Panc1 (cell line): ENCODE data around the gene GIT1. TPM values are rescaled to one million over a fixed set of nuclear protein-coding genes. Genes with fewer than 3 reads are reported as not detected.

Source experiments
- ATAC-seq: fragments of 200-7000 bp; cut with Tn5 transposase; 2 replicates; pipeline ENCODE4 v1.9.1; 2020; ENCODE audit warnings: mild to moderate bottlenecking, moderate library complexity
- BruUV-seq: library from RNA; stranded (reverse); fragments of 400-500 nt; replicated peaks from 2 replicates; lab custom pipeline; 2021; lab: Mats Ljungman, UMichigan
- CTCF ChIA-PET: fragments of 300-600 bp; sonication (Branson Sonifier 250); formaldehyde crosslinking; loops from one replicate; lab custom pipeline; 2022; ENCODE audit warnings: antibody characterized with exemption; lab: Charles Lee
- POLR2A ChIA-PET: fragments of 300-600 bp; sonication (Branson Sonifier 250); formaldehyde crosslinking; loops from one replicate; lab custom pipeline; 2022; ENCODE audit warnings: antibody characterized with exemption; lab: Charles Lee
- DNase-seq: peaks from one replicate; pipeline ENCODE4 v3.0.0-alpha.2; 2010; ENCODE audit warnings: low read depth, low spot score
- H3K27ac ChIP-seq: 2 replicates; pipeline ENCODE4 v1.5.1; 2011; ENCODE audit warnings: mild to moderate bottlenecking, low read length, inconsistent platforms
- H3K27me3 ChIP-seq: fragments of 200-500 bp; sonication (Bioruptor generic); 2 replicates; pipeline ENCODE4 v1.6.0; 2014; ENCODE audit warnings: low read length, inconsistent platforms; ENCODE audit not compliant: control insufficient read depth, insufficient read depth
- H3K36me3 ChIP-seq: fragments of 200-500 bp; sonication (Bioruptor generic); 2 replicates; pipeline ENCODE4 v1.5.1; 2014; ENCODE audit warnings: inconsistent platforms, mild to moderate bottlenecking, low read length, moderate library complexity; ENCODE audit not compliant: control insufficient read depth, insufficient read depth
- H3K4me1 ChIP-seq: 2 replicates; pipeline ENCODE4 v1.5.1; 2011; ENCODE audit warnings: inconsistent platforms, mild to moderate bottlenecking, low read length, moderate library complexity; ENCODE audit not compliant: control insufficient read depth, insufficient read depth
- H3K4me3 ChIP-seq, 2 experiments: 2 replicates each; pipeline ENCODE4 v1.5.1; 2011 to 2012; ENCODE audit warnings: low read depth in 2 of 2, low read length in 2 of 2, mild to moderate bottlenecking in 2 of 2, inconsistent platforms in 1 of 2, moderate library complexity in 1 of 2
- H3K9me3 ChIP-seq: fragments of 200-500 bp; sonication (Bioruptor generic); 2 replicates; pipeline ENCODE4 v1.5.1; 2014; ENCODE audit warnings: low read depth, mild to moderate bottlenecking, inconsistent platforms, low read length, moderate library complexity; ENCODE audit not compliant: control insufficient read depth, insufficient read depth
- POLR2AphosphoS5 ChIP-seq: IDR thresholded peaks from 2 replicates; pipeline ENCODE4 v1.6.1; 2012; ENCODE audit warnings: mild to moderate bottlenecking, low read depth, low read length, moderate library complexity
- SIN3A ChIP-seq: IDR thresholded peaks from 2 replicates; pipeline ENCODE4 v1.6.1; 2012; ENCODE audit warnings: low read depth, mild to moderate bottlenecking, low read length, moderate library complexity, borderline replicate concordance; ENCODE audit not compliant: insufficient read depth
- TCF7L2 ChIP-seq: IDR thresholded peaks from 2 replicates; pipeline ENCODE4 v1.6.1; 2011; ENCODE audit warnings: mild to moderate bottlenecking, low read depth, low read length, inconsistent platforms
- in situ Hi-C: cut with HindIII; loops from 2 replicates; pipeline ENCODE4 v1.10.0; 2016; ENCODE audit warnings: low sequenced_read_pairs, low pct_unique_long_range_greater_than_20kb
- intact Hi-C: fragments of 100-400 bp; cut with micrococcal nuclease; formaldehyde crosslinking; loops from one replicate; pipeline ENCODE4 v1.10.0; 2022; ENCODE audit not compliant: unreplicated experiment
- total RNA-seq: library from RNA; stranded (reverse); gene quantifications from one replicate; pipeline ENCODE4 v1.2.1, GENCODE V29; 2021; ENCODE audit not compliant: unreplicated experiment
- TF ChIP-seq, protein P1 (sequence below): fragments of 450-650 bp; IDR thresholded peaks from 2 replicates; pipeline ENCODE4 v1.5.1; 2017; ENCODE audit warnings: mild to moderate bottlenecking
- TF ChIP-seq, protein P2 (sequence below), 2 experiments: IDR thresholded peaks; 2 replicates each; pipeline ENCODE4 v1.6.1; 2011 to 2012; ENCODE audit warnings: low read depth in 2 of 2, control low read depth in 1 of 2, low read length in 1 of 2, mild to moderate bottlenecking in 1 of 2, moderate library complexity in 1 of 2; ENCODE audit not compliant: insufficient read depth in 1 of 2

Gene GIT1
- total RNA-seq, 1 experiment from 2014 or later = 94.6 TPM

DNA sequence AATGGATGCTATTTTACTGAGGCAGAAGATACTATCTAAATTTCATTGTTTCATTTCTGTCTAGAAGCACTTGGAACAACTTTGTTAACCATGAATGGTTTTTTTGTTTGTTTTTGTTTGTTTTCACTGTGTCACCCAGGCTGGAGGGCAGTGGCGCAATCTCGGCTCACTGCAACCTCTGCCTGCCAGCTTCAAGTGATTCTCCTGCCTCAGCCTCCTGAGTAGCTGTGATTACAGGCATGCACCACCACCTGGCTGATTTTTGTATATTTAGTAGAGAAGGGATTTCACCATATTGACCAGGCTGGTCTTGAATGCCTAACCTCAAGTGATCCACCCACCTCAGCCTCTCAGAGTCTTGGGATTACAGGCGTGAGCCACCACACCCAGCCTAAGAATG is 63.1 kb downstream of the GIT1 start:
- BruUV-seq = no TSS peak
- CTCF ChIA-PET = no interaction called here
- POLR2A ChIA-PET = no interaction called here
- H3K9me3 ChIP-seq = no peaks in the 10 kb centered on the region
- in situ Hi-C loops = no loop called here
- H3K27me3 ChIP-seq = no peaks in the 10 kb centered on the region
- H3K27ac ChIP-seq = no peak overlapping the region
- TF ChIP-seq SIN3A (no peak), TCF7L2 (no peak), POLR2AphosphoS5 (no peak)
- TF ChIP-seq, protein P1, sequence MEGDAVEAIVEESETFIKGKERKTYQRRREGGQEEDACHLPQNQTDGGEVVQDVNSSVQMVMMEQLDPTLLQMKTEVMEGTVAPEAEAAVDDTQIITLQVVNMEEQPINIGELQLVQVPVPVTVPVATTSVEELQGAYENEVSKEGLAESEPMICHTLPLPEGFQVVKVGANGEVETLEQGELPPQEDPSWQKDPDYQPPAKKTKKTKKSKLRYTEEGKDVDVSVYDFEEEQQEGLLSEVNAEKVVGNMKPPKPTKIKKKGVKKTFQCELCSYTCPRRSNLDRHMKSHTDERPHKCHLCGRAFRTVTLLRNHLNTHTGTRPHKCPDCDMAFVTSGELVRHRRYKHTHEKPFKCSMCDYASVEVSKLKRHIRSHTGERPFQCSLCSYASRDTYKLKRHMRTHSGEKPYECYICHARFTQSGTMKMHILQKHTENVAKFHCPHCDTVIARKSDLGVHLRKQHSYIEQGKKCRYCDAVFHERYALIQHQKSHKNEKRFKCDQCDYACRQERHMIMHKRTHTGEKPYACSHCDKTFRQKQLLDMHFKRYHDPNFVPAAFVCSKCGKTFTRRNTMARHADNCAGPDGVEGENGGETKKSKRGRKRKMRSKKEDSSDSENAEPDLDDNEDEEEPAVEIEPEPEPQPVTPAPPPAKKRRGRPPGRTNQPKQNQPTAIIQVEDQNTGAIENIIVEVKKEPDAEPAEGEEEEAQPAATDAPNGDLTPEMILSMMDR = no peak
- TF ChIP-seq, protein P2, sequence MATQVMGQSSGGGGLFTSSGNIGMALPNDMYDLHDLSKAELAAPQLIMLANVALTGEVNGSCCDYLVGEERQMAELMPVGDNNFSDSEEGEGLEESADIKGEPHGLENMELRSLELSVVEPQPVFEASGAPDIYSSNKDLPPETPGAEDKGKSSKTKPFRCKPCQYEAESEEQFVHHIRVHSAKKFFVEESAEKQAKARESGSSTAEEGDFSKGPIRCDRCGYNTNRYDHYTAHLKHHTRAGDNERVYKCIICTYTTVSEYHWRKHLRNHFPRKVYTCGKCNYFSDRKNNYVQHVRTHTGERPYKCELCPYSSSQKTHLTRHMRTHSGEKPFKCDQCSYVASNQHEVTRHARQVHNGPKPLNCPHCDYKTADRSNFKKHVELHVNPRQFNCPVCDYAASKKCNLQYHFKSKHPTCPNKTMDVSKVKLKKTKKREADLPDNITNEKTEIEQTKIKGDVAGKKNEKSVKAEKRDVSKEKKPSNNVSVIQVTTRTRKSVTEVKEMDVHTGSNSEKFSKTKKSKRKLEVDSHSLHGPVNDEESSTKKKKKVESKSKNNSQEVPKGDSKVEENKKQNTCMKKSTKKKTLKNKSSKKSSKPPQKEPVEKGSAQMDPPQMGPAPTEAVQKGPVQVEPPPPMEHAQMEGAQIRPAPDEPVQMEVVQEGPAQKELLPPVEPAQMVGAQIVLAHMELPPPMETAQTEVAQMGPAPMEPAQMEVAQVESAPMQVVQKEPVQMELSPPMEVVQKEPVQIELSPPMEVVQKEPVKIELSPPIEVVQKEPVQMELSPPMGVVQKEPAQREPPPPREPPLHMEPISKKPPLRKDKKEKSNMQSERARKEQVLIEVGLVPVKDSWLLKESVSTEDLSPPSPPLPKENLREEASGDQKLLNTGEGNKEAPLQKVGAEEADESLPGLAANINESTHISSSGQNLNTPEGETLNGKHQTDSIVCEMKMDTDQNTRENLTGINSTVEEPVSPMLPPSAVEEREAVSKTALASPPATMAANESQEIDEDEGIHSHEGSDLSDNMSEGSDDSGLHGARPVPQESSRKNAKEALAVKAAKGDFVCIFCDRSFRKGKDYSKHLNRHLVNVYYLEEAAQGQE (IDR thresholded peaks at IDR 0.05; ENCODE audit: insufficient read depth in 1 of 2, low read depth in 2 of 2, low read length in 1 of 2) = no peak
- no peaks in the 10 kb centered on the region for H3K4me1 ChIP-seq
- intact Hi-C loops = no loop called here
- no peak overlapping the region for H3K4me3 ChIP-seq
- peaks cover 12% of the 10 kb centered on the region; the same call in 1 of the 2 replicates for H3K36me3 ChIP-seq
- ATAC-seq (peak; percentile 55; the same call in 1 of the 2 replicates), DNase-seq (no peak)

DNA sequence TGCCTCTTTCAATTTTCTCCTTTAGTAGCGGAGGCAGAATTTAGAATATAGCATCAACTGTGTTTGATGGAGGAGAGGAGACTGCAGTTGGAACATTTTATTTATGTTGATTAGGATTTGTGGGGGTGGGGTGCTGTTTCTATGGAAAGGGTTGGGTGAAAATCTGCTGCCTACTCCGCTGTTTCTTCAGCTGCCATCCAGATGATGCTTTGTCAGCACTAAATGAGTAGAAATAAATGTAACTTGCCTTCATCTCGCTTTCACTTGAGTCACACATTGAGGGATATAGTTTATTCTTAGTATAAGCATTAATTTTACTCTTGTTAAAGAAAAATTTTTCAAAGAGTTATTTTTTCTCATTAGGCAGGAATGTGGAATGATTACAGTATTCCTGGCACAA is 64.8 kb downstream of the GIT1 start:
- BruUV-seq = no TSS peak

More for the DNA sequence above, 64.8 kb downstream of the GIT1 start:
- intact Hi-C loops = no loop called here
- H3K9me3 ChIP-seq = no peaks in the 10 kb centered on the region
- H3K27me3 ChIP-seq = no peaks in the 10 kb centered on the region
- in situ Hi-C loops = no loop called here
- H3K36me3 ChIP-seq = peaks cover 18% of the 10 kb centered on the region; the same call in 1 of the 2 replicates
- H3K4me3 ChIP-seq = no peak overlapping the region
- TF ChIP-seq, protein P2 (IDR thresholded peaks at IDR 0.05; ENCODE audit: insufficient read depth in 1 of 2, low read depth in 2 of 2, low read length in 1 of 2) = no peak
- TF ChIP-seq, protein P1 = no peak
- no peak for TF ChIP-seq SIN3A
- TF ChIP-seq TCF7L2 = no peak
- no peak for TF ChIP-seq POLR2AphosphoS5
- no peaks in the 10 kb centered on the region for H3K4me1 ChIP-seq
- no peak for DNase-seq
- CTCF ChIA-PET = interaction anchor here (0.6 kb wide), 1 partner anchor 155 kb away, joined by 4 read pairs; no protein-coding TSS in a partner anchor
- no peak for ATAC-seq
- POLR2A ChIA-PET = no interaction called here
- H3K27ac ChIP-seq = no peak overlapping the region
